Stimulated activated CD8-positive, alpha-beta memory T cell treated with anti-CD3 and anti-CD28 coated beads, Interleukin-12 subunit alpha, Interleukin-12 subunit beta, amount 100 ng/mL, for 24 hours (primary cell): ENCODE data around the gene PCIF1.

ENCODE experiments used
- DNase-seq: peaks from one replicate; pipeline ENCODE4 v3.0.0-alpha.2; 2020; ENCODE audit errors: extremely low read depth

PCIF1 gene

DNA sequence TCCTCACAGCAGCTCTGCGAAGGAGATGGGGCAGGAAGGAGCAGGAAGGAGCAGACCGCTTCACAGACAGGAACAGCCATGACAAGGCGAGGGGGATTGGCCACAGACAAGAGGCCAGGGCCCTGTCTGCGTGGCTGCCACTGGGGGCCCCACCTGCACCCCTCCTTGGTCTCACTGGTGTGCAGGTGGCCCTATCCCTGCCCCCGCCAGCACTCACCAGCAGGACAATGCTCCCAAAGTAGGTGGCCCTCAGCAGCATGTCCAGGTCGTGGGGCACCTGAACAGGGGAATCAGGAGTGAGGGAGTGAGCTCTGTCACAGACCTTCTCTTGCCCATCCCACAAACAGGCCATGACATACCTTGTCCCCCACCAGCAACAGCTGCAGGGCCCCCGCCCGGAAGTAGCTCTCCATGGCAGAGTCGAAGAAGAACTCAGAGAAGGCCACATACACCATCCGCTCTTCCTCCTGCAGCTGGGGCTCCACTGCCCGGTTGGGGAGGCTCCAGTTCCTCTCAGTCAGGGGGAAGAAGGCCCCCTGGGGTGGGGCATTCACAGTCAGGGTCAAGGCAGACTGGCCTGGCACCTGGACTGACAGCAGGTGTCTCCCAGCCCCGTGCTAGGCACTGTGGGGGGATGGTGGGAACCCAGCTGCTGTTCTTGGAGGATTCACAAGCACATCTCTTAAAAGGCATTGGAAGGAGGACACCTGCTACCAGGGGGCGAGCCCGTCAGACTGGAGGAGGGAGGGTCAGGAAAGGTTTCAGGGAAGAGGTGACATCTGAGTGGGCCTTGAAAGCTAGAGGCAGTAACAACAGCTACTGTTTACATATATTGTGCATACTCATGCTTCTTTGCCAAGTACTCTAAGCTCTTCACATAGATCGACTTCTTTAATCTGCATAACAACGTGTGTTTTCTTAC is 29.6 kb upstream of the PCIF1 start:
- no peak for DNase-seq

DNA sequence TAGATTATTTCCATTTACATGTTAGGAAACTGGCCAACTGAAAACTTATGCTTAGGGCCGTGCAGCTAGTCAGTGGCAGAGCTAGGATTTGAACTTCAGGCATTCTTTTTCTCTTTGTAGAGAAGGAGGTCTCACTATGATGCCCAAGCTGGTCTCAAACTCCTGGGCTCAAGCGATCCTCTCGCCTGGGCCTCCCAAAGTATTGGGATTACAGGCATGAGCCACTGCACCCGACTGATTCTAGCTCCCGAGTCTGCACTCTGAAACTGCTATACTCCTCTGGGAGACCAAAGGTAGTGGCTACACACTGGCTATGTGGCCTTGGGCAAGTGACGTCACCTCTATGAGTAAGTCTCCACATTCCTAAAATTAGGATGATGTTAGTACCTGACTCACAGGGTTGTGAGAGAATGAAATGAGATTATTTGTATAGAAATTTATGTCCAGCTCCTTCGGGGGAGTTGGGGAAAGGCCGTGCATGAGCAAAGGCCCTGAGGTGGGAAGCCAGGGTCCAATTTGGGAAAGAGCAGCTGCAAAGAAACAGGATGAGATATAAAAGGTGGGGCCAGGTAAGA is 28.9 kb upstream of the PCIF1 start:
- DNase-seq, result no peak

DNA sequence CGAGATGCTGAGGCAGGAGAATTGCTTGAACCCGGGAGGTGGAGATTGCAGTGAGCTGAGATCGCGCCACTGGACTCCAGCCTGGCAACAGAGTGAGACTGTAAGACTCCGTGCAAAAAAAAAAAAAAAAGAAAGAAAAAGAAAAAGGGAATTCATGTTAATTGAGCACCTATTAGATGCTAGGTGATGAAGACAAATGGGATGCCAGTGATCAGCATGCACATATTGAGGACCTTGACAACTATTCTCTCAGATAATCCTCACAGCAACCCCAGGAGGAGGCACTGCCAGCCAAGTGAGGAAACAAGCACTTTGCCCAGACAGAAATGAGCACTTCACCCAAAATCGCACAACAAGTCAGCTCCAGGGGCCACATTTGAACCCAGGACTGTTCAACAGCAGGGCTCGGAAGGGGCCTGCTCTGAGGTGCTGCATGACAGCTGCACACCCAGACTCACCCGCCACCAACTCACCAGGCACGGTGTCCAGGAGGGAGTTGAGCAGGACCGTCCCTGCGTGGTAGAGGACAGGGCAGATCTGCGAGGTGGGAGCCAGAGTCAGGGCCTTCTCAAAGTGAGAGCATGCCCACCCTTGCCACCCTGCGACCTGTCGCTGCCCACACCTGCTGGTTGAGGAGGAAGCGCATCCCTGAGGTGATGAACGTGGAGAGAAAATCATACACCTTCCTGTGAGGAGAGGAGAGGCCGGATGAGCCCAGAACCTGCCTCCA is 27.1 kb upstream of the PCIF1 start:
- no peak for DNase-seq

DNA sequence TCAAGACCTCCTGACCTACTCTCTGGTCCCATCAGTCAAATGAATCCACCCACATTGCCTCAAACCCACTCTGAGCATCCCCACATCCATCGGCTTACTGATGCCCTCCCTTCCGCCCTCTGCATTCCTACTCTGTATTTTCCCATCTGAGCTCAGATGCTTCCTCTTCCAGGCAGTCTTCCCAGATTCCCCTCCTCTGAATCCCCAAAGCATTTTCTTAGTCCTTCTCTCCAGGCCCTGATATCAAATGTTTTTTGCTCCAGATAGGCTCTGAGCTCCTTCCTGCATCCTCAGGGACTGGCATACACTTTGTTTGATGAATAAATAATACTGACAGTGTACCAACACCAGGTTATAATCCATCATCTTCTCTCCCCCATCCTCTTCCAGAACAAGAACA is 26.4 kb upstream of the PCIF1 start:
- no peak for DNase-seq

DNA sequence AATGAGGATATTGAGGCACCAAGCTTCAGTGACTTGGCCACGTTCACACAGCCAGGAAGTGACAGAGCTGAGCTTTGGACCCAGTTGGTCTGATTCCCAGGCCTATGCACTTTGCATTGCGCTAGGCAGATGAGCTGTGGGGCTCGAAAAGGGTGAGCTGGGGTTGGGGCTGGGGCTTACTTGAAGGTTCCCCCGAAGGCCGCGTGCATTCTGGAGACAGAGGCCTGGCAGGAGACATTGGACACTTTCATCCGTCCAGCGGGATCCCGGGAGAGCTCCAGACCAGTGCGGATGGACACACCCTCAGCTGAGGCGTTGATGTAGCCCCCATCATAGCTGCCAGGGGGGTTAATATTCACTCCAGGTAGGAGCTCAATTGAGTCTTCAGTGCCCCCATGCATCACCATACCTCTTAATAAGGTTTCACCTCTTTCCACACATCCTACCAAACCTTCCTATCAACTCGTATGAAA is 25.1 kb upstream of the PCIF1 start:
- no peak for DNase-seq

DNA sequence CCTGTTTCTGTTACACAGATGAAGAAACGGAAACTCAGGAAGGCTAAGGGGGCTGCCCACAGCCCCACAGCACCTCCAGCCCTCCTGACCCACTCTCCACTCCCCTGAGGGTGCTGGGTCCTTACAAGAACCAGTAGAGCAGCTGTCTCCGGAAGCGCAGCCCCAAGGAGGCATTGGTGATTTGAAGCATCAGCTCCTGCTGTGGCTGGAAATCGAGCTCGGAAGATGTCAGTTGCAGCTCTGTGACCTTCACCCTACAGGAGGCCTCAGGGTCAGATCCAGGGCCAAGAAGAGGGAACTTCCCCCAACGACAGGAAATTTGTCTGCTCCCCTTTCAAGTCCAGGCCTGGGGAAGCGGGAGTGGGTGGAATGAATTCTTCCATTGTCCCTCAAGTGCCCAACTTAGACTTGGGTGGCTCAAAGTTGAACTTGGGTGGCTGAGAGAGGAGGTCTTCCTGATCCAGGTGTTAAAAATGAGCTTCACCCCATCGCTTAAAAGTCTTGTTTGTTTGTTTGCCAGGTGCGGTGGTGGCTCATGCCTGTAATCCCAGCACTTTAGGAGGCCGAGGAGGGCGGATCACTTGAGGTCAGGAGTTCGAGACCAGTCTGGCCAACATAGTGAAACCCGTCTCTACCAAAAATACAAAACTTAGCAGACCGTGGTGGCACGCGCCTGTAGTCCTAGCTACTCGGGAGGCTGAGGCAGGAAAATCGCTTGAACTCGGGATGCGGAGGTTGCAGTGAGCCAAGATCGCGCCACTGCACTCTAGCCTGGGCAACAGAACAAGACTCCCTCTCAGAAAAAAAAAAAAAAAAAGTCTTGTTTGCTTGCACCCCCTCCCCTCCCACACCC is 24.4 kb upstream of the PCIF1 start:
- no peak for DNase-seq

DNA sequence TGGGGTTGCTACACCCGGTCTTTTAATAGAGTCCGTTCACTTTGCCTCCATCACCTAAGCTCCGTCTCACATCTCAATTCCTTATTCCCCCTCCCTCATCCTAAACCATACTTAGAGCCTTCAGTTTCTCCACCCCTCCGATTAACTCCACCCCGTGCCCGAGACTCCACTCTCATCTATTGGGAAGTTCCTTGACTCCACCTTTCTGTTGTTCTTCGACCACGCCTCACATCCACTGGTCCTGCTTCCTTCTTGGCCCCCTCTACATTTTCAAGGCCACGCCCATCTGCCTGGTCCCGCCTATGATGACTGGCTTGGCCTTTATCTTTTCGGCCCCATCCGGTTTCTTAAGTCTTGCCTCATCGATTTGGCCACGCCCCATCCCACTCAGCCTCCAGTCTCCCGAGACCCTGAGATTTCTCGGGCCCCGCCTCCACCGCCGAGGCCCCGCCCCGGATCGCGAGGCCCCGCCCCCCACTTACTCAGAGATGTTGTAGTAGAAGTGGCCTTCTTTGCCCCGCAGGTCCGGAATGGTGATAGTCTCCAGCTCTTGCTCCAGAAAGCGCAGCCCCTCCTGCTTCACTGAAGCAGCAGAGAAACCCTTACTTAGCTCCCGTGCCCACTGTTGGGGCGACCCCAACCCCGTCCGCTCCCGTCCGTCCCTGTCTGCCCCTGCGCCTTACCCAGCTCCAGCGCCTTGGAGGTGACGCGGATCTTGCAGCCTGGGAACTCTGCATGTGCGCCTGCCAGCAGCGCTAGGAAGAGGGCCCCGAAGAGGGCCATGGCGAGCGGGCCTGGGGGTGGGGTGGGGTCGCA is 23.6 kb upstream of the PCIF1 start:
- peak; percentile 87 for DNase-seq

DNA sequence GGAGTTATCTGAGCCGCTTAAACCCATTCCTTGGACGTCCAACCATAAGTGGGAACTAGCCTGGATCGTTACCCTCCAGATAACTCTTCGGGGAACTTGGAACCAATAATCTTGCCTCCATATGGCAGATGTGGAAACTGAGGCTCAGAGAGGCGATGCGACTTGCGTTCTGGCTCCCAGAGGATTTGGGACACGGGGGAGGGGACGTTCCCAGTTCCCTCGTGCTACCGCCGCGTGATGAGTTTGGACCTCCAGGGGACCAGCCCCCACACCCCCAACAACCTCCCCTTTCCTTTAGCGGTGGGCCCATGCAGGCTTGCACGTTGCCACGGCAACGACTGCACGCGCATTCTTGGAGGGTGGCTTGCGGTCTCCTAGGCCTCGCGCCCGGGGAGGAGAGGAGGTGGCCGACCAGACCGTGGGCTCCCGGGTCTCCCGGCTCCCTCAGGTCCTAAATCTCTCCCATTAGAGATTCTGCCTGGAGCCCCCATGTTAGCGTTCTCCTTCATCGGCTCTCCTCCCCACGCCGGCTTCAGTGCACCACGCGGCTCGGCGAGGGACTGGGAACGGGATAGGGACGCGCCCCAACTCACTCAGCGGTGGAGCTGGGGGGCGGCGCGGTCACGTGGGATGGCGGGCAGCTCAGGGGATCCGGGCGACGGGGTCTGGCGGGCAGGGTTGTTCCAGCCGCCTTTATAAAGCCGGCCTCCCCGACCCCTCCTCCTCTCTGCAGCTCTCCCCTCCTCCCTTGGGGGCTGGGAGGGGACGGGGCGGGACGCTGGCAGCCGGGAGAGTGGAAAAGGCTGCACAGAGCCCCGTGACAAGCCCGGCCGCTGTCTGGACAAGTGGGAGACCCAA is 22.8 kb upstream of the PCIF1 start, which contains the start of gene PLTP:
PLTP (minus strand) TSS at position 670 of the 858 bp plus-strand sequence. CDS start 703 bp downstream, outside the sequence.
- no peak for DNase-seq

DNA sequence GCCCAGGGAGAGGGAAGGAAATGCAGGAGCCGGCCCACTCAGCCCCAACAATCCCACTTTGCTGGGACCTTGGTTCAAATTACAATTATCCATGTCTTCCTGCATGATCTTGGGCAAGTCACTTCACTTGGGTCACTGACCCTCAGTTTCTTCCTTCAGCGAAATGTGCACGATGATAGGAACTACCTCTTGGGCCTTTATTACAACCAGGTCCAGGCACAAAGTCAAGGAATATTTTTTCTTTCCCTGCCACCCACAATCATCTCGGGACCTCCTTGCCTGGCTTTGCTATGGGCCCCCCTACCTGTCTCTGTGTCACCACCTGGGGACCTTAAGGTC is 22.2 kb upstream of the PCIF1 start:
- no peak for DNase-seq

DNA sequence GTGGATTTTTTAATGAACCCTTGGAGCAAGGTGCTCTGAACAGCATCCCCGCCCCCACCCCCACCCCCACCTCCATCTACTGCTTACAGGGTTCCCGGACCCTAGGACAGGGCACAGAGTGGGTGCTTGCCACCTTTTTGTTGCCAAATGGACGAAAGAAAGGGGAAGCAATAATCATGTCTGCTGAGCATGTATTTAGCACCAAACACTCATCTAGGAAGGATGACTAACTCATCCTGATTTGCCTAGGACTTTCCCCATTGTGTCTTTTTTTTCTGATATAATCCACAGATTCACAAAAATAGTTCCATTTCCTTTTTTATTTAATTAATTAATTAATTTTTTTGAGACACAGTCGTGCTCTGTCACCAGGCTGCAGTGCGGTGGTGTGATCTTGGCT is 21.4 kb upstream of the PCIF1 start:
- DNase-seq, result no peak

DNA sequence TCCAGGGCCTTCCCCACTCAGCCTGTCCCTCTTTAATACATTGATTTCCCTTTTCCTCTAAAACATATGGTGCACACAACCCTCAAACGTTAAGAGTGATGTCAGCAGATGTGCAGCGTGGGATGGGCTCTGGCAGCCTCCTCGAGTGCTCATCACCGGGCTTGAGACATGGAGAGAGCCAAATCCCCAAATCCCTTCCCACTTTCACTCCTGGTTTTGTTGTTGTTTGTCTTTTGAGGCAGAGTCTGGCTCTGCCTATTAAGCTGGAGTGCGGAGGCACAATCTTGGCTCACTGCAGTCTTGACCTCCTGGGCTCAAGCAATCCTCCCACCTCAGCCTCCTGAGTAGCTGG is 16.7 kb upstream of the PCIF1 start:
- no peak for DNase-seq

DNA sequence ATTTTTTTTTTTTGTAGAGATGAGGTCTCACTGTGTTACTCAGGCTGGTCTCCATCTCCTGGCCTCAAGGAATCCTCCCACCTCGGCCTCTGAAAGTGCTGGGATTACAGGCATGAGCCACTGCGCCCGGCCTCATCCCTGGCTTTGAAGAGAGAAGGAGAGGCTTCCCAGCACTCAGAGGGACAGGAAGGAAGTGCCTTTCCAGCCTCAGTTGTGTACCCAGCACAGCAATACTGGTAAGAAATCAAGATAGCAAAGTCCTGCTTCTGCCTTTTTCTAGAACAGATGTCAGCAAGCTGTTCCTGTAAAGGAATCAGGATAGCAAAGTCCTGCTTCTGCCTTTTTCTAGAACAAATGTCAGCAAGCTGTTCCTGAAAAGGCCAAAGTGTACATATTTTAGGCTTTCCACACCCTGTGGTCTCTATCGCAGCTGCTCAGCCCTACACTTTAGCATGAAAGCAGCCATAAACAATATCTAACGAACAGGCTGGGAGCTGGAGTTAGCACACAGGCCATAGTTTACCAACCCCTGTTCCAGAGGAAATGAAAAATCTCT is 16.2 kb upstream of the PCIF1 start:
- DNase-seq, result no peak

DNA sequence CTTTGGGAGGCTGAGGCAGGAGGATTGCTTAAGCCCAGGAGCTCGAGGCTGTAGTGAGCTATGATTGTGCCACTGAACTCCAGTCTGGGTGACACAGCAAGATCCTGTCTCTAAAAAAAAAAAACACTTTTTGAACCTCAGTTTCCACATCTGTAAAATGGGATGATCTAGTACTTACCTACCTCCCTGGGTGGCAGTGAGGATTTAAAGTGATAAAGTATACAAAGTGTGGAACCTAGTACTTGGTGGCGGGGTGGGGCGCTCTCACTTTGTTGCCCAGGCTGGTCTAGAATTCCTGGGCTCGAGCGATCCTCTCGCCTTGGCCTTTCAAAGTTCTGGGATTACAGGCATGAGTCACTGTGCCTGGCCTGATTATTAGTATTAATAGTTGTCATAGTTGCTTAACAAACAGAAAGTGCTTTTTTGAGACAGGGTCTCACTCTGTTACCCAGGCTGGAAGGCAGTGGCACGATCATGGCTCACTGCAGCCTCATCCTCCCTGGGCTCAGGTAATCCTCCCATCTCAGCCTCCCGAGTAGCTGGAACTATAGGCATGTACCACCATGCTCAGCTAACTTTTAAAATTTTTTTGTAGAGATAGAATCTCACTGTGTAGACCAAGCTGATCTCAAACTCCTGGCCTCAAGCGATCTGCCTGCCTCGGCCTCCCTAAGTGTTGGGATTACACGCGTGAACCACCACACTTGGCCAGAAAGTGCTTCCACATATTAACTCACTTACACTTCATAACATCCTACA is 15.5 kb upstream of the PCIF1 start:
- no peak for DNase-seq

DNA sequence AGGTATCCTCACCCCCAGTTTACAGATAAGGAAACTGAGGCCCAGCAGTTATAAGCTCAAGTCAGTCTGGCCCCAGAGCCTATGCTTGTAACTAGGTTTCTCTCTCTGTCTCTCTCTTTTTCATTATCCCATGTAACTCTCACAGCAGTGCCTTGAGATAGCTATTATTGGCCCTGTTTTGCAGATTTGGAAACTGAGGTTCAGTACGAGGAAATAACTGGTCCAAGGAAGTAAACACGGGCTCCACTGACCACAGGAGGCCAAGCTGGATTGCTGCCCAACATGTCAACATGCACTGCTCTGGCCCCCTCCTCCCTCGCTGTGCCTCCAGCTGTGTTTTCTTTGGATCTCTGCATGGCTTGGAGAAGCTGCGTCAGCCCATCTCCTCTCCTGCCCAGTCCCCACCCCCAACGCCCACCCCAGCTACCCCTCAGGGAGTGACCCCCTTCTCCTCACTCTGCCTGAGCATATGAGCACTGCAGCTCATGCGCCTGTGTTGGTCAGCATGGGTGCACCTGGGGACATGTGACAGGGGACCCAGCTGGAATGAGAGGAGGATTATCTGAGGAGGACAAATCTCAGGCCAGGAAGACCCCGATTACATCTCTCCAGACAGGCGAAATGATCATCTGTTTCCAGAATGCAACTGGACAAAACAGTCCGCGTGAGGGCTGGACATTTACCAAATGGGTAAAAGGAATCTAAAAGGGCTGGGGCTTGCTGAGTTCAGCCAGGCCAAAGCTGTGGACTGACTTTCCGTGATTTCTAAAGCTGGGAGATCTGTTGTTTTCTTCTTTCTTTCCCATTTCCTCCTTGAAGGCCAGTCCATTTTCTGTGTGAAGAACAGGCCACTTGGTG is 14.7 kb upstream of the PCIF1 start:
- DNase-seq, result no peak

DNA sequence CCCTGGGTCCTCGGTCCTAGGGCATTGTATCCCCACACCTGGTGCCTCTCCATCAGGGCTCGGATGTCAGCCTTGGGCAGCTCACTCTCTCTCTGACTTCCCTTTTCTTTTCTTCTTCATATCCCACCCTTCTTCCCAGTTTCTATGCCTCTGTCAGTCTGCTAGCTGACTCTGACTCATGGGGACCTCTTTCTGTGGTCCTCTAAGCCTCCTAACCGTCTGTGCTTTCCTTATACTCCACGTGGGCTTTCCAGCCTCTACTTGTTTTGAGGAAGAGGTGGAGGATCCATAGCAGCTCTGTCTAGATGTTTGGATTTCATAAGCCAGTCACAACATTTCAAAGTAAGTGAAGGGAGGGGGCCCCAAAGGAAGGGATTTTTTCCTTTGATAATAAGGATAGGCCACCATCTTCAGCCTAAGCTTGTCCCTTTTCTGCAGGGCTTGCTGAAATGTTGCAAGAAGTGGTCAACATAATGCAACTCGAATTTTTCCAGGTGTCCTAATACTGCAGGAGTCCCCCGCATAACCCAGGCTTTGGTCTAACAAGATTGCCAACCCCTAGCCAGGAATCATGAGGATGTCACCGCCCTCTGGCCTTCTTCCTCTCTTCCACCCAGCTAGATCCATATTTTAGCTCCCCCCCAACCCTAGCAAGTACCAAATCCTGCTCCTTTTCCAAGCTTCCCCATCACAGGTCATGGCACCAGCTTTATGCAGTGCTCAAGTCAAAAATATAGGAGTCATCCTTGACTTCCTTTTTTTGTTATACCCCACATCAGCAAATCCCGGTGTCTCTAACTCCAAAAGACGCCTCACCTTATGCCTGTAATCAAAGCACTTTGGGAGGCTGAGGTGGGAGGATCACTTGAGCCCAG is 13.8 kb upstream of the PCIF1 start:
- DNase-seq, result no peak

DNA sequence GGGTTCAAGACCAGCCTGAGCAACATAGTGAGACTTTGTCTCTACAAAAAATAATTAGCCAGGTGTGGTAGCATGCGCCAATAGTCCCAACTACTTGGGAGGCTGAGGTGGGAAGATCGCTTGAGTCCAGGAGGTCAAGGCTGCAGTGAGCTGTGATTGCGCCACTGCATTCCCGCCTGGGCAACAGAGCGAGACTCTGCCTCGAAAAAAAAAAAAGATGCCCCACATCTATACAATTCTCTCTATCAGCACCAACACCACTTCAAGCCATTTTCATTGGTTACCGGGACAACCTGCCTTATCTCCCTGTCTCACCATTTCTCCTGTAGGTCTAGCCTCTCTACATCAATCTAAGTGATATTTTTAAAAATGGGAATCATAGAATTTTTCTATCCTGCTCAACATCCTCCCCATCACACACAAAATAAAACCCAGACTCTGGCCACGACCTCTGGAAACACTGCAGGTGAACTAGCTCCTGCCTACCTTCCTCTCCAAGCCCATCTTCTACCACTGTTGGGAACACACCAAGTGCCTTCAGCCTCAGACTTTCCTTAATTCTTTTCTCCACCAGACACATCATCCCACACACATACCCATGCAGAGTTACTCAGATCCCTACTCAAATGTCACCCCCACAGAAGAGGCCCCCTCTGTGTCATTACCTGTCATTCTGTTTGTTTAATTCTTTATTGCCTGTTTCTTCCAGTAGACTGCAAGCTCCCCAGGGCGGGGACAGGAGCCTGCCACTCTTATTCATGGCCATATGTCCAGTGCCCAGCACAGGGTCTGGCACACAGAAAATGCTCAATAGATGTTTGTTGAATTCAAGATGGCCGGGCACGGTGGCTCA is 12.9 kb upstream of the PCIF1 start:
- no peak for DNase-seq
